HCT116 (cell line): Measurements from ENCODE around the gene ZMYND19. TPM values are rescaled to one million over a fixed set of nuclear protein-coding genes. Genes with fewer than 3 reads are reported as not detected.

Experiments
- ATAC-seq: fragments of 200-7000 bp; cut with Tn5 transposase; 2 replicates; pipeline ENCODE4 v1.9.1; 2020; ENCODE audit warnings: mild to moderate bottlenecking, moderate library complexity
- BruUV-seq: library from RNA; stranded (reverse); fragments of 400-500 nt; replicated peaks from 2 replicates; lab custom pipeline; 2021; lab: Mats Ljungman, UMichigan
- CTCF ChIA-PET: fragments of 300-600 bp; sonication (Branson Sonifier 250); formaldehyde crosslinking; loops from one replicate; lab custom pipeline; 2021; ENCODE audit warnings: antibody characterized with exemption; lab: Charles Lee
- POLR2A ChIA-PET: fragments of 300-600, 350-600 bp; sonication (Branson Sonifier 250); formaldehyde crosslinking; loops from one replicate; lab custom pipeline; 2021; ENCODE audit warnings: antibody characterized with exemption; lab: Charles Lee
- RAD21 ChIA-PET, 2 experiments: fragments of 300-600 bp; sonication (Branson Sonifier 250); formaldehyde crosslinking; loops; one replicate each; lab custom pipeline; 2023; ENCODE audit warnings: low total read pairs in 2 of 2; ENCODE audit not compliant: uncharacterized antibody in 2 of 2, unreplicated experiment in 2 of 2, low non-redundant PET in 1 of 2; lab: Charles Lee
- DNase-seq: peaks from one replicate; pipeline ENCODE4 v3.0.0-alpha.2; 2010; ENCODE audit warnings: low read depth, low spot score
- H2AFZ ChIP-seq: fragments of 200-600 bp; shearing (Covaris generic), sonication (generic); 2 replicates; pipeline ENCODE4 v1.6.1; 2017; ENCODE audit warnings: low read depth, mixed run types, mixed read lengths, antibody characterized with exemption, low read length; ENCODE audit not compliant: poor library complexity, severe bottlenecking
- H3K27ac ChIP-seq: 2 replicates; pipeline ENCODE4 v1.5.1; 2012; ENCODE audit warnings: low read depth, low read length
- H3K27me3 ChIP-seq: fragments of 200-600 bp; sonication (generic); 2 replicates; pipeline ENCODE4 v1.6.1; 2016; ENCODE audit warnings: mixed run types, low read length, mixed read lengths; ENCODE audit not compliant: insufficient read depth
- H3K36me3 ChIP-seq, 2 experiments: fragments of 200-500 bp in 1 of 2; fragments of 200-600 bp in 1 of 2; sonication (Bioruptor generic) in 1 of 2; sonication (generic) in 1 of 2; 2 replicates each; pipeline versions ENCODE4 v1.5.1 to v1.6.1; 2014 to 2016; ENCODE audit warnings: low read length in 2 of 2, inconsistent platforms in 1 of 2, mixed read lengths in 1 of 2, mixed run types in 1 of 2; ENCODE audit not compliant: insufficient read depth in 2 of 2, control insufficient read depth in 1 of 2
- H3K4me1 ChIP-seq, 2 experiments: fragments of 200-600 bp in 1 of 2; sonication (generic) in 1 of 2; 2 replicates each; pipeline versions ENCODE4 v1.5.1 to v1.6.1; 2012 to 2017; ENCODE audit warnings: low read length in 2 of 2, inconsistent platforms in 1 of 2, mild to moderate bottlenecking in 1 of 2, mixed read lengths in 1 of 2, mixed run types in 1 of 2, moderate library complexity in 1 of 2; ENCODE audit not compliant: insufficient read depth in 2 of 2, control insufficient read depth in 1 of 2
- H3K4me2 ChIP-seq: fragments of 200-600 bp; sonication (generic); 2 replicates; pipeline ENCODE4 v1.6.1; 2017; ENCODE audit warnings: mixed run types, low read length, mixed read lengths
- H3K4me3 ChIP-seq, 2 experiments: fragments of 200-600 bp in 1 of 2; sonication (generic) in 1 of 2; replicated peaks in 1 of 2; 2 replicates each; pipeline ENCODE4 v1.5.1; 2011 to 2016; ENCODE audit warnings: low read length in 2 of 2, control low read depth in 1 of 2, low read depth in 1 of 2, mild to moderate bottlenecking in 1 of 2, mixed read lengths in 1 of 2, mixed run types in 1 of 2
- H3K79me2 ChIP-seq: fragments of 200-600 bp; sonication (generic); 2 replicates; pipeline ENCODE4 v1.6.1; 2017; ENCODE audit warnings: mild to moderate bottlenecking, mixed run types, low read length, moderate library complexity, mixed read lengths; ENCODE audit not compliant: insufficient read depth
- H3K9ac ChIP-seq: fragments of 200-600 bp; sonication (generic); 2 replicates; pipeline ENCODE4 v1.6.1; 2016; ENCODE audit warnings: low read length, mixed read lengths
- H3K9me2 ChIP-seq: fragments of 200-600 bp; sonication (generic), shearing (Covaris generic); 2 replicates; pipeline ENCODE4 v1.6.1; 2017; ENCODE audit warnings: mixed run types, mild to moderate bottlenecking, moderate library complexity; ENCODE audit not compliant: insufficient read depth
- H3K9me3 ChIP-seq, 2 experiments: fragments of 200-500 bp in 1 of 2; fragments of 200-600 bp in 1 of 2; sonication (Bioruptor generic) in 1 of 2; sonication (generic) in 1 of 2; 2 replicates each; pipeline ENCODE4 v1.6.1; 2014 to 2017; ENCODE audit warnings: low read length in 2 of 2, mixed read lengths in 2 of 2, inconsistent platforms in 1 of 2, low read depth in 1 of 2, mild to moderate bottlenecking in 1 of 2, mixed run types in 1 of 2, moderate library complexity in 1 of 2; ENCODE audit not compliant: control insufficient read depth in 1 of 2, insufficient read depth in 1 of 2
- H4K20me1 ChIP-seq: fragments of 200-600 bp; sonication (generic), shearing (Covaris generic); 2 replicates; pipeline ENCODE4 v1.6.1; 2017; ENCODE audit warnings: mixed run types, mild to moderate bottlenecking, moderate library complexity; ENCODE audit not compliant: insufficient read depth
- EGR1 ChIP-seq: IDR thresholded peaks from 2 replicates; pipeline ENCODE4 v1.6.1; 2012; ENCODE audit warnings: low read depth
- ELF1 ChIP-seq: IDR thresholded peaks from 2 replicates; pipeline ENCODE4 v1.6.1; 2012; ENCODE audit warnings: low read depth, borderline replicate concordance
- EZH2 ChIP-seq: fragments of 200-600 bp; sonication (generic); IDR thresholded peaks from 2 replicates; pipeline ENCODE4 v1.6.1; 2017; ENCODE audit warnings: antibody characterized with exemption, mixed run types
- FOSL1 ChIP-seq: IDR thresholded peaks from 2 replicates; pipeline ENCODE4 v1.6.1; 2012; ENCODE audit warnings: low read depth
- POLR2A ChIP-seq: IDR thresholded peaks from 2 replicates; pipeline ENCODE4 v1.7.0; 2011; ENCODE audit warnings: borderline replicate concordance; ENCODE audit not compliant: insufficient read depth, insufficient read length; ENCODE audit errors: extremely low read depth
- POLR2AphosphoS5 ChIP-seq: IDR thresholded peaks from 2 replicates; pipeline ENCODE4 v1.6.1; 2011; ENCODE audit warnings: mild to moderate bottlenecking, low read depth, low read length, moderate library complexity
- SIN3A ChIP-seq: IDR thresholded peaks from 2 replicates; pipeline ENCODE4 v1.6.1; 2012; ENCODE audit warnings: low read depth
- SP1 ChIP-seq: IDR thresholded peaks from 2 replicates; pipeline ENCODE4 v1.6.1; 2012; ENCODE audit warnings: low read depth
- TCF7L2 ChIP-seq: IDR thresholded peaks from 2 replicates; pipeline ENCODE4 v1.7.0; 2011; ENCODE audit warnings: borderline replicate concordance, inconsistent platforms; ENCODE audit not compliant: insufficient read depth, insufficient read length; ENCODE audit errors: extremely low read depth
- YY1 ChIP-seq: IDR thresholded peaks from 2 replicates; pipeline ENCODE4 v1.6.1; 2011; ENCODE audit warnings: low read length, low read depth, moderate library complexity, mild to moderate bottlenecking; ENCODE audit not compliant: insufficient replicate concordance; ENCODE audit errors: extremely low read depth
- intact Hi-C: fragments of 100-400 bp; cut with micrococcal nuclease; formaldehyde crosslinking; loops from 2 replicates; pipeline ENCODE4 v1.10.0; 2022
- total RNA-seq: library from RNA; stranded (reverse); gene quantifications from one replicate; pipeline ENCODE4 v1.2.1, GENCODE V29; 2021; ENCODE audit not compliant: unreplicated experiment
- TF ChIP-seq, protein P1 (sequence below), 3 experiments: fragments of 200-600 bp in 1 of 3; sonication (generic) in 1 of 3; IDR thresholded peaks in 2 of 3; conservative IDR thresholded peaks in 1 of 3; 2 replicates each; pipeline ENCODE4 v1.5.1; 2012 to 2017; ENCODE audit warnings: low read depth in 2 of 3, low read length in 2 of 3, antibody characterized with exemption in 1 of 3, borderline replicate concordance in 1 of 3, control low read depth in 1 of 3, mild to moderate bottlenecking in 1 of 3, mixed read lengths in 1 of 3, mixed run types in 1 of 3, moderate library complexity in 1 of 3; ENCODE audit not compliant: insufficient read depth in 1 of 3
- TF ChIP-seq, protein P2 (sequence below): IDR thresholded peaks from 2 replicates; pipeline ENCODE4 v1.6.1; 2012
- TF ChIP-seq, protein P3 (sequence below): IDR thresholded peaks from 2 replicates; pipeline ENCODE4 v1.6.1; 2011; ENCODE audit warnings: mild to moderate bottlenecking, low read length, moderate library complexity; ENCODE audit not compliant: insufficient replicate concordance; ENCODE audit errors: extremely low read depth

The ZMYND19 gene
- total RNA-seq, 1 experiment from 2014 or later = 57.4 TPM

- ATAC-seq = no peak
- TF ChIP-seq SP1 = no peak
- TF ChIP-seq, protein P1, sequence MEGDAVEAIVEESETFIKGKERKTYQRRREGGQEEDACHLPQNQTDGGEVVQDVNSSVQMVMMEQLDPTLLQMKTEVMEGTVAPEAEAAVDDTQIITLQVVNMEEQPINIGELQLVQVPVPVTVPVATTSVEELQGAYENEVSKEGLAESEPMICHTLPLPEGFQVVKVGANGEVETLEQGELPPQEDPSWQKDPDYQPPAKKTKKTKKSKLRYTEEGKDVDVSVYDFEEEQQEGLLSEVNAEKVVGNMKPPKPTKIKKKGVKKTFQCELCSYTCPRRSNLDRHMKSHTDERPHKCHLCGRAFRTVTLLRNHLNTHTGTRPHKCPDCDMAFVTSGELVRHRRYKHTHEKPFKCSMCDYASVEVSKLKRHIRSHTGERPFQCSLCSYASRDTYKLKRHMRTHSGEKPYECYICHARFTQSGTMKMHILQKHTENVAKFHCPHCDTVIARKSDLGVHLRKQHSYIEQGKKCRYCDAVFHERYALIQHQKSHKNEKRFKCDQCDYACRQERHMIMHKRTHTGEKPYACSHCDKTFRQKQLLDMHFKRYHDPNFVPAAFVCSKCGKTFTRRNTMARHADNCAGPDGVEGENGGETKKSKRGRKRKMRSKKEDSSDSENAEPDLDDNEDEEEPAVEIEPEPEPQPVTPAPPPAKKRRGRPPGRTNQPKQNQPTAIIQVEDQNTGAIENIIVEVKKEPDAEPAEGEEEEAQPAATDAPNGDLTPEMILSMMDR (IDR thresholded peaks at IDR 0.05 in 2 of 3, conservative IDR thresholded peaks at IDR 0.05 in 1 of 3; ENCODE audit: borderline replicate concordance in 1 of 3, insufficient read depth in 1 of 3, low read depth in 2 of 3, low read length in 2 of 3) = no peak
- no peak for TF ChIP-seq TCF7L2
- TF ChIP-seq POLR2A = no peak
- TF ChIP-seq POLR2AphosphoS5 = no peak
- TF ChIP-seq EZH2 = no peak
- TF ChIP-seq, protein P2, sequence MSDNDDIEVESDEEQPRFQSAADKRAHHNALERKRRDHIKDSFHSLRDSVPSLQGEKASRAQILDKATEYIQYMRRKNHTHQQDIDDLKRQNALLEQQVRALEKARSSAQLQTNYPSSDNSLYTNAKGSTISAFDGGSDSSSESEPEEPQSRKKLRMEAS = no peak
- no peak for TF ChIP-seq FOSL1
- TF ChIP-seq YY1 = no peak
- TF ChIP-seq, protein P3, sequence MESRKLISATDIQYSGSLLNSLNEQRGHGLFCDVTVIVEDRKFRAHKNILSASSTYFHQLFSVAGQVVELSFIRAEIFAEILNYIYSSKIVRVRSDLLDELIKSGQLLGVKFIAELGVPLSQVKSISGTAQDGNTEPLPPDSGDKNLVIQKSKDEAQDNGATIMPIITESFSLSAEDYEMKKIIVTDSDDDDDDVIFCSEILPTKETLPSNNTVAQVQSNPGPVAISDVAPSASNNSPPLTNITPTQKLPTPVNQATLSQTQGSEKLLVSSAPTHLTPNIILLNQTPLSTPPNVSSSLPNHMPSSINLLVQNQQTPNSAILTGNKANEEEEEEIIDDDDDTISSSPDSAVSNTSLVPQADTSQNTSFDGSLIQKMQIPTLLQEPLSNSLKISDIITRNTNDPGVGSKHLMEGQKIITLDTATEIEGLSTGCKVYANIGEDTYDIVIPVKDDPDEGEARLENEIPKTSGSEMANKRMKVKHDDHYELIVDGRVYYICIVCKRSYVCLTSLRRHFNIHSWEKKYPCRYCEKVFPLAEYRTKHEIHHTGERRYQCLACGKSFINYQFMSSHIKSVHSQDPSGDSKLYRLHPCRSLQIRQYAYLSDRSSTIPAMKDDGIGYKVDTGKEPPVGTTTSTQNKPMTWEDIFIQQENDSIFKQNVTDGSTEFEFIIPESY = no peak
- no peak for TF ChIP-seq ELF1
- TF ChIP-seq SIN3A = no peak
- no peak for TF ChIP-seq EGR1
- Histone ChIP-seq H3K4me1 (no peaks in the 10 kb centered on the region), H3K9ac (no peak overlapping the region), H3K36me3 (no peaks in the 10 kb centered on the region), H3K9me3 (peaks cover 0 to 11% of the 10 kb centered on the region in 2 experiments; a peak in 3 of 4 replicates), H2AFZ (no peak overlapping the region), H3K4me3 (no peak overlapping the region), H3K9me2 (no peaks in the 10 kb centered on the region), H4K20me1 (no peaks in the 10 kb centered on the region), H3K27me3 (no peaks in the 10 kb centered on the region), H3K4me2 (no peak overlapping the region), H3K27ac (no peak overlapping the region), H3K79me2 (no peaks in the 10 kb centered on the region)
- RAD21 ChIA-PET = no interaction called here
- DNase-seq = no peak
- CTCF ChIA-PET = no interaction called here
- intact Hi-C loops = no loop called here
- POLR2A ChIA-PET = no interaction called here
- BruUV-seq = no TSS peak
These were observed 46.0 kb downstream of the ZMYND19 start for GRCh38 chr9:137544176-137544760.
